ENCODE results near the gene TMEM238. TPM values are rescaled to one million over a fixed set of nuclear protein-coding genes. Genes with fewer than 3 reads are reported as not detected.
"Not testable (repeated sequence)": the region's sequence is repeated elsewhere in the genome, so short reads cannot be mapped to it uniquely, and the experiment has no call there.

The TMEM238 gene
- polyA plus RNA-seq, 2 donors: 0.49 to 0.98 TPM

GRCh38 chr19:55419103-55419502 lies 35.0 kb upstream of the TMEM238 start:
- 60 to 61% methylated on average over 5 of the region's 5 CpGs for WGBS, 2 donors
- Histone ChIP-seq H3K27ac (ENCODE audit: low read depth in 2 of 2, low read length in 1 of 2) (no peak overlapping the region), H3K4me3 (ENCODE audit: low read depth in 1 of 2, low read length in 2 of 2) (no peak overlapping the region), H3K9me3 (ENCODE audit: control insufficient read depth in 2 of 2, insufficient read depth in 1 of 2, low read depth in 1 of 2, low read length in 1 of 2) (no peaks in the 10 kb centered on the region), H3K4me1 (ENCODE audit: control insufficient read depth in 2 of 2, insufficient read depth in 2 of 2, low read length in 1 of 2) (no peaks in the 10 kb centered on the region), H3K27me3 (ENCODE audit: control insufficient read depth in 1 of 2, insufficient read depth in 2 of 2, low read length in 2 of 2) (no peaks in the 10 kb centered on the region), H3K36me3 (ENCODE audit: control insufficient read depth in 2 of 2, insufficient read depth in 2 of 2, low read length in 1 of 2) (no peaks in the 10 kb centered on the region)

- H3K4me1 ChIP-seq (ENCODE audit: control insufficient read depth in 2 of 2, insufficient read depth in 2 of 2, low read length in 1 of 2): no peaks in the 10 kb centered on the region
- H3K36me3 ChIP-seq (ENCODE audit: control insufficient read depth in 2 of 2, insufficient read depth in 2 of 2, low read length in 1 of 2): no peaks in the 10 kb centered on the region
- H3K9me3 ChIP-seq (ENCODE audit: control insufficient read depth in 2 of 2, insufficient read depth in 1 of 2, low read depth in 1 of 2, low read length in 1 of 2): no peaks in the 10 kb centered on the region
- WGBS, 2 donors: 15% methylated on average over 7 of the region's 7 CpGs
- no peak overlapping the region for H3K4me3 ChIP-seq (ENCODE audit: low read depth in 1 of 2, low read length in 2 of 2)
- H3K27me3 ChIP-seq (ENCODE audit: control insufficient read depth in 1 of 2, insufficient read depth in 2 of 2, low read length in 2 of 2): no peaks in the 10 kb centered on the region
- H3K27ac ChIP-seq (ENCODE audit: low read depth in 2 of 2, low read length in 1 of 2): no peak overlapping the region
Observed at GRCh38 chr19:55418185-55418584, 34.1 kb upstream of the TMEM238 start.

- Histone ChIP-seq H3K27me3 (ENCODE audit: control insufficient read depth in 1 of 2, insufficient read depth in 2 of 2, low read length in 2 of 2) (no peaks in the 10 kb centered on the region), H3K4me1 (ENCODE audit: control insufficient read depth in 2 of 2, insufficient read depth in 2 of 2, low read length in 1 of 2) (peaks cover 3 to 19% of the 10 kb centered on the region in 2 donors), H3K27ac (ENCODE audit: low read depth in 2 of 2, low read length in 1 of 2) (no peak overlapping the region), H3K4me3 (ENCODE audit: low read depth in 1 of 2, low read length in 2 of 2) (no peak overlapping the region), H3K36me3 (ENCODE audit: control insufficient read depth in 2 of 2, insufficient read depth in 2 of 2, low read length in 1 of 2) (peaks cover 0 to 3% of the 10 kb centered on the region in 2 donors), H3K9me3 (ENCODE audit: control insufficient read depth in 2 of 2, insufficient read depth in 1 of 2, low read depth in 1 of 2, low read length in 1 of 2) (no peaks in the 10 kb centered on the region)
- 94 to 95% methylated on average over 2 of the region's 2 CpGs for WGBS, 2 donors
Observed at GRCh38 chr19:55410168-55410567, 26.1 kb upstream of the TMEM238 start.

- 95 to 97% methylated on average over 8 of the region's 8 CpGs for WGBS, 2 donors
- H3K4me3 ChIP-seq (ENCODE audit: low read depth in 1 of 2, low read length in 2 of 2); H3K9me3 ChIP-seq (ENCODE audit: control insufficient read depth in 2 of 2, insufficient read depth in 1 of 2, low read depth in 1 of 2, low read length in 1 of 2); H3K36me3 ChIP-seq (ENCODE audit: control insufficient read depth in 2 of 2, insufficient read depth in 2 of 2, low read length in 1 of 2); H3K27me3 ChIP-seq (ENCODE audit: control insufficient read depth in 1 of 2, insufficient read depth in 2 of 2, low read length in 2 of 2); H3K27ac ChIP-seq (ENCODE audit: low read depth in 2 of 2, low read length in 1 of 2): not testable (repeated sequence)
- H3K4me1 ChIP-seq (ENCODE audit: control insufficient read depth in 2 of 2, insufficient read depth in 2 of 2, low read length in 1 of 2): peaks cover 3 to 19% of the 10 kb centered on the region in 2 donors
Observed at GRCh38 chr19:55409179-55409578, 25.1 kb upstream of the TMEM238 start.

- Histone ChIP-seq H3K9me3 (ENCODE audit: control insufficient read depth in 2 of 2, insufficient read depth in 1 of 2, low read depth in 1 of 2, low read length in 1 of 2) (no peaks in the 10 kb centered on the region), H3K27me3 (ENCODE audit: control insufficient read depth in 1 of 2, insufficient read depth in 2 of 2, low read length in 2 of 2) (no peaks in the 10 kb centered on the region), H3K27ac (ENCODE audit: low read depth in 2 of 2, low read length in 1 of 2) (peak overlapping the region; percentile 93 to 99), H3K36me3 (ENCODE audit: control insufficient read depth in 2 of 2, insufficient read depth in 2 of 2, low read length in 1 of 2) (peaks cover 0 to 11% of the 10 kb centered on the region in 2 donors), H3K4me1 (ENCODE audit: control insufficient read depth in 2 of 2, insufficient read depth in 2 of 2, low read length in 1 of 2) (peaks cover 3 to 19% of the 10 kb centered on the region in 2 donors), H3K4me3 (ENCODE audit: low read depth in 1 of 2, low read length in 2 of 2) (peak overlapping the region; percentile 76 to 88)
- 67 to 69% methylated on average over 9 of the region's 9 CpGs for WGBS, 2 donors
Observed at GRCh38 chr19:55408533-55408872, 24.4 kb upstream of the TMEM238 start.

GRCh38 chr19:55407800-55408532 lies 23.9 kb upstream of the TMEM238 start:
- H3K4me1 ChIP-seq (ENCODE audit: control insufficient read depth in 2 of 2, insufficient read depth in 2 of 2, low read length in 1 of 2): peaks cover 3 to 19% of the 10 kb centered on the region in 2 donors
- no peaks in the 10 kb centered on the region for H3K27me3 ChIP-seq (ENCODE audit: control insufficient read depth in 1 of 2, insufficient read depth in 2 of 2, low read length in 2 of 2)
- H3K4me3 ChIP-seq (ENCODE audit: low read depth in 1 of 2, low read length in 2 of 2): peak overlapping the region; percentile 76 to 88
- H3K9me3 ChIP-seq (ENCODE audit: control insufficient read depth in 2 of 2, insufficient read depth in 1 of 2, low read depth in 1 of 2, low read length in 1 of 2): no peaks in the 10 kb centered on the region
- peak overlapping the region; percentile 93 to 99 for H3K27ac ChIP-seq (ENCODE audit: low read depth in 2 of 2, low read length in 1 of 2)
- WGBS, 2 donors: 0% methylated on average over 72 of the region's 72 CpGs
- peaks cover 0 to 11% of the 10 kb centered on the region in 2 donors for H3K36me3 ChIP-seq (ENCODE audit: control insufficient read depth in 2 of 2, insufficient read depth in 2 of 2, low read length in 1 of 2)

GRCh38 chr19:55407550-55407799 lies 23.4 kb upstream of the TMEM238 start, which contains the start of gene UBE2S:
Gene UBE2S, minus strand, starts transcription at chr19:55407788. Its CDS starts 199 bp downstream, at chr19:55407589.
- 0 to 1% methylated on average over 15 to 36 of the region's 36 CpGs for WGBS, 2 donors
- Histone ChIP-seq H3K36me3 (ENCODE audit: control insufficient read depth in 2 of 2, insufficient read depth in 2 of 2, low read length in 1 of 2) (peaks cover 0 to 15% of the 10 kb centered on the region in 2 donors), H3K27ac (ENCODE audit: low read depth in 2 of 2, low read length in 1 of 2) (peak within 1 kb of the TSS; percentile 93 to 99), H3K4me3 (ENCODE audit: low read depth in 1 of 2, low read length in 2 of 2) (peak within 1 kb of the TSS; percentile 76 to 88), H3K4me1 (ENCODE audit: control insufficient read depth in 2 of 2, insufficient read depth in 2 of 2, low read length in 1 of 2) (peaks cover 3 to 20% of the 10 kb centered on the region in 2 donors)
- not testable (repeated sequence) for H3K9me3 ChIP-seq (ENCODE audit: control insufficient read depth in 2 of 2, insufficient read depth in 1 of 2, low read depth in 1 of 2, low read length in 1 of 2); H3K27me3 ChIP-seq (ENCODE audit: control insufficient read depth in 1 of 2, insufficient read depth in 2 of 2, low read length in 2 of 2)

- no peaks in the 10 kb centered on the region for H3K27me3 ChIP-seq (ENCODE audit: control insufficient read depth in 1 of 2, insufficient read depth in 2 of 2, low read length in 2 of 2)
- H3K4me3 ChIP-seq (ENCODE audit: low read depth in 1 of 2, low read length in 2 of 2): peak overlapping the region; percentile 76 to 88
- H3K4me1 ChIP-seq (ENCODE audit: control insufficient read depth in 2 of 2, insufficient read depth in 2 of 2, low read length in 1 of 2): peaks cover 5 to 24% of the 10 kb centered on the region in 2 donors
- H3K9me3 ChIP-seq (ENCODE audit: control insufficient read depth in 2 of 2, insufficient read depth in 1 of 2, low read depth in 1 of 2, low read length in 1 of 2): no peaks in the 10 kb centered on the region
- 8 to 11% methylated on average over 35 of the region's 35 CpGs for WGBS, 2 donors
- H3K36me3 ChIP-seq (ENCODE audit: control insufficient read depth in 2 of 2, insufficient read depth in 2 of 2, low read length in 1 of 2): peaks cover 5 to 19% of the 10 kb centered on the region in 2 donors
- H3K27ac ChIP-seq (ENCODE audit: low read depth in 2 of 2, low read length in 1 of 2): peak overlapping the region; percentile 87 to 99
Observed at GRCh38 chr19:55406826-55407549, 22.9 kb upstream of the TMEM238 start.

GRCh38 chr19:55406091-55406825 lies 22.2 kb upstream of the TMEM238 start:
- no peaks in the 10 kb centered on the region for H3K27me3 ChIP-seq (ENCODE audit: control insufficient read depth in 1 of 2, insufficient read depth in 2 of 2, low read length in 2 of 2)
- H3K9me3 ChIP-seq (ENCODE audit: control insufficient read depth in 2 of 2, insufficient read depth in 1 of 2, low read depth in 1 of 2, low read length in 1 of 2): no peaks in the 10 kb centered on the region
- peaks cover 7 to 23% of the 10 kb centered on the region in 2 donors for H3K36me3 ChIP-seq (ENCODE audit: control insufficient read depth in 2 of 2, insufficient read depth in 2 of 2, low read length in 1 of 2)
- WGBS, 2 donors: 78 to 82% methylated on average over 14 of the region's 14 CpGs
- peak overlapping the region; percentile 76 to 88 for H3K4me3 ChIP-seq (ENCODE audit: low read depth in 1 of 2, low read length in 2 of 2)
- H3K4me1 ChIP-seq (ENCODE audit: control insufficient read depth in 2 of 2, insufficient read depth in 2 of 2, low read length in 1 of 2): peaks cover 5 to 30% of the 10 kb centered on the region in 2 donors
- no peak overlapping the region for H3K27ac ChIP-seq (ENCODE audit: low read depth in 2 of 2, low read length in 1 of 2)
